Activated T-cell treated with anti-CD3 and anti-CD28 coated beads, Interleukin-2, amount 50 U/mL, for 72 hours (primary cell): Measurements from ENCODE around the gene SLC27A3. TPM values are rescaled to one million over a fixed set of nuclear protein-coding genes. Genes with fewer than 3 reads are reported as not detected.

Experiments used
- ATAC-seq, 2 donors: fragments of 150-1000 bp; cut with Tn5 transposase; replicated peaks in 1 of 2; 2 replicates each; pipeline ENCODE4 v1.10.0; 2021; ENCODE audit warnings: moderate library complexity in 2 of 2, mild to moderate bottlenecking in 1 of 2
- DNase-seq, 2 donors: peaks; one replicate each; pipeline ENCODE4 v3.0.0; 2021 to 2022; ENCODE audit warnings: mixed read lengths in 1 of 2
- H3K27ac Mint-ChIP-seq: one replicate; pipeline ENCODE4 v1.8.0; 2022; ENCODE audit warnings: mild to moderate bottlenecking, moderate library complexity, mixed read lengths
- H3K27me3 Mint-ChIP-seq: one replicate; pipeline ENCODE4 v1.8.0; 2022; ENCODE audit warnings: low read depth, mixed read lengths
- H3K36me3 Mint-ChIP-seq, 2 donors: one replicate each; pipeline ENCODE4 v1.8.0; 2022; ENCODE audit warnings: mixed read lengths in 2 of 2, mild to moderate bottlenecking in 1 of 2; ENCODE audit not compliant: insufficient read depth in 2 of 2
- H3K4me1 Mint-ChIP-seq: one replicate; pipeline ENCODE4 v1.8.0; 2022; ENCODE audit warnings: low read depth, mixed read lengths
- H3K4me3 Mint-ChIP-seq, 2 donors: one replicate each; pipeline ENCODE4 v1.8.0; 2022; ENCODE audit warnings: mild to moderate bottlenecking in 2 of 2, mixed read lengths in 2 of 2, moderate library complexity in 2 of 2
- H3K9me3 Mint-ChIP-seq, 2 donors: one replicate each; pipeline ENCODE4 v1.8.0; 2022; ENCODE audit warnings: mixed read lengths in 2 of 2
- total RNA-seq, 2 donors: library from RNA; stranded (reverse); gene quantifications; one replicate each; pipeline ENCODE4 v1.2.3, GENCODE V29; 2022

Gene SLC27A3
- total RNA-seq, 2 donors from 2014 or later: 5.6 to 8.3 TPM

DNA sequence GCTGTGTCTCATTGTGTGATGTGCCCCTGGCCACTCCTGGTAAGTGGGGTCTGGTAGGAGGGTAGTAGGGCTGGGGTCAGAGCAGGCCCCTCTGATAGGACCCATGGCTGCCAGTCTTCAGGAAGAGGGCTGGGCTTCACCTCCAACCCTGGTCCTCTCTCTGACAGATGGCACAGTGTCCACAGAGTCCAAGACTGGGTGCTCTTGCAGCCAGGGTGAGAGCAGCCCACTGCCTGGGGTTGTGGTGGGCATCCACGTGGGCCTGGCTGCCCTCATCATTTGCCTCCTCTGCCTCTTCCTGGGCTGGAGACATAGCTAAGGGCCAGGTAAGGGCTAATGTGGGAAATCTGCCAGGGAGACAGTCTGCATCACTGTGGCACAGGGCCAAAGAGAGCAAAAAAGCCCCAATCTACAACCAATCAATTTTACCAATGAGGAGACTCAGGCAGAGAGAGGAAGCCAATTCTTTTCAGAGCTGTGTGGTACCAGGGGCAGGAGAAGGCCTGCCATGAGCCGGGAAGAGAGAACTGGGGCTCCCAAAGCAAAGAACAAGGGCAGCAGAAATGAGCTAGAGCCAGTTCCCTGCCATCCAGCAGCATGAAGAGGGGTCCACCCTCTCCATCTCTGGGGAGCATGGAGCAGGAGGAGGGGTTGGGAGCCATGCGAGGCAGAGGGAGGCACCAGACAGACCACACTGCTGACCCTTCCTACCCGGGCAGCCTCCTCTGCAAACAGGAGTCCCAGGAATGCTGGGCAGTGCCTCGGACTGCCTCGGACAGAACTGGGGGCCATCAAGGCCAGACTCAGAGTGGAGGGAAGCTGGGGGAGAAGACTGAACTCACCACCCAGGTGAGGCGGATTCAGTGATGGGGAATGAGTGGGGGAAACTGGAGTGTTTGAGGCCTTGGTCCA is 26.8 kb downstream of the SLC27A3 start:
- peaks cover 50% of the 10 kb centered on the region for H3K4me1 Mint-ChIP-seq
- no peaks in the 10 kb centered on the region for H3K27me3 Mint-ChIP-seq
- DNase-seq (no peak), ATAC-seq (no peak)
- H3K36me3 Mint-ChIP-seq: peaks cover 0 to 6% of the 10 kb centered on the region in 2 donors
- peak overlapping the region; percentile 31 for H3K27ac Mint-ChIP-seq
- no peak overlapping the region for H3K4me3 Mint-ChIP-seq
- no peaks in the 10 kb centered on the region for H3K9me3 Mint-ChIP-seq

DNA sequence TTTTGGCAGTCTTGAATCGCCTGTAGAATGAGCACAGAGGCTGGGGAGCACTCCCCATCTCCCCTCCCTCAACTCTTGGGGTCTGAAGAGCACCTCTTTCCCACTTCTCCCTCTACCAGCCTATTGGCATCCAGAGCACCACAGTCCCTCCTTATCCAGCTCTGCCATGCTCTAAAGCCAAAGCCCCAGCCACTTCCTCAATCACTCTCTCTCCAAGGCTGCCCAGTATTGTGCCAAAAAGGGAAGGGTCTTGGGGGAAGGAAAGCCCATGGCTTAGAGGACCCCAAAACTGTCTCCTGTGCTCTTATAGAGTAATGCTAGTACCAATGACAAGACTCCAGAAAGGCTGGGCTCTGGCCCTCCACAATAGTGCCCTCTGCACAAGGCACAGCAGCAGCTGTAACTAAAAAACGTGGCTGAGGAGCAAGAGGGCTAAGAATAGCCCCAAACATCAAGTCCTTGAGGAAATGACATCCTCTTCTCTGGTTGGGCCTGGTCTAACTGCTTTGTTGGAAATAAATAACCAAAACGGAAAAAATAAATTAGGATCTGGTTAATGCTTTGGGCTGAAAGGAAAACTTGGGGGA is 28.4 kb downstream of the SLC27A3 start:
- no peaks in the 10 kb centered on the region for H3K9me3 Mint-ChIP-seq
- no peak overlapping the region for H3K4me3 Mint-ChIP-seq
- no peak for ATAC-seq
- no peaks in the 10 kb centered on the region for H3K27me3 Mint-ChIP-seq
- peak overlapping the region; percentile 84 for H3K27ac Mint-ChIP-seq
- H3K4me1 Mint-ChIP-seq: peaks cover 44% of the 10 kb centered on the region
- peaks cover 0 to 6% of the 10 kb centered on the region in 2 donors for H3K36me3 Mint-ChIP-seq
- no peak for DNase-seq

DNA sequence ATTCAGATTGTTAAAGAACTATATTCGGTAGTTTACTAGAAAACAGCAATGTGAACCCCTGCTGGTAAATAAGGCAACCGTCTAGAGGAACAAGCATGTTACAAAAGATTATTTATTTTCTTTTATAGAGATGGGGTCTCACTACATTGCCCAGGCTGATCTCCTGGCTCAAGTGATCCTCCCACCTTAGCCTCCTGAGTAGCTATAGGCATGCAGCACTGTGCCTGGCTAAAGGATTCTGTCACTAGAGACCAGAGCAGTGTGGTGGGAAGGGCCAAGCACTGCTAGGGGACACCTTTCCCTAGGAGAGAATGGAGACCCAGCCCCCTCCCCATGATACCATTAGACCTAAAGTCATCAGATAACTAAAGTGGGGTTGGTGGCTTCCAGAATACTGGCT is 28.9 kb downstream of the SLC27A3 start:
- ATAC-seq (no peak), DNase-seq (no peak)
- Mint-ChIP-seq H3K27me3 (no peaks in the 10 kb centered on the region), H3K4me1 (peaks cover 41% of the 10 kb centered on the region), H3K36me3 (peaks cover 0 to 6% of the 10 kb centered on the region in 2 donors), H3K27ac (peak overlapping the region; percentile 84), H3K9me3 (no peaks in the 10 kb centered on the region), H3K4me3 (peak overlapping the region; percentile 17 to 50)

DNA sequence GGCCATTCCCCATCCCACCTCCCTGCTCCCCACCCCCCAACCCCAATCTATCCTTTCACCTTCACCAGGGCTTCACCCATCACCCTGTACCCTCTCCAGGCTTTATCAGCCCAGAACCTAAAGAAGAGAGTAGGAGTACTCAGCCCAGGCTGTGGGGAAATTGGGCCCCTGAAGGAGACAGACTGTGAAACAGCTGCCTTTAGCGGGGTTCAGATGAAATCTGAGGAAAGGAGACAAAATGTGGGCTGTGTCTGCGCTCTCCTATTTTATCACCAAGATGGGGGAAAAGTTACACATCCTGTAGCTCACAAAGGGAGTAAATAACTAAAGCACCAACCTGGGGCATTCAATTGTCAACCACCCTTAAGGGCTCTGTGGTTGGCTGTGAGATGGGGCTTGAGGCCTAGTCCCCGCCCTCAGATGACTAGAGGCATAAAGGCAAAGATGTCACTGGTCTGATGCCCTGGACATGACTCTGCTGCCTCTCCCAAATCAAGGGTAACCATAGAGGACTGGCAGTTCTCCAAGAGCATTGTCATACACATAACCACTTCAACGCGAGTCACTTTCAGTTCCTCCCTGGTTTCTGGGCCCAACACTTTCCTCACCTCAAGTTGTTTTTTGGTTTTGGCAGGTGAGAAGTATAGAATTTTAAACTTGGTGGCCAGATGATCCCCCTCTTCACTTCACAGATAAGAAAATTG is 30.0 kb downstream of the SLC27A3 start:
- ATAC-seq (peak; percentile 97 to 98), DNase-seq (peak; percentile 89 to 90)
- Mint-ChIP-seq H3K27ac (peak overlapping the region; percentile 99), H3K36me3 (peaks cover 0 to 10% of the 10 kb centered on the region in 2 donors), H3K4me1 (peaks cover 41% of the 10 kb centered on the region), H3K27me3 (no peaks in the 10 kb centered on the region), H3K9me3 (no peaks in the 10 kb centered on the region), H3K4me3 (peak overlapping the region; percentile 77 to 93)

DNA sequence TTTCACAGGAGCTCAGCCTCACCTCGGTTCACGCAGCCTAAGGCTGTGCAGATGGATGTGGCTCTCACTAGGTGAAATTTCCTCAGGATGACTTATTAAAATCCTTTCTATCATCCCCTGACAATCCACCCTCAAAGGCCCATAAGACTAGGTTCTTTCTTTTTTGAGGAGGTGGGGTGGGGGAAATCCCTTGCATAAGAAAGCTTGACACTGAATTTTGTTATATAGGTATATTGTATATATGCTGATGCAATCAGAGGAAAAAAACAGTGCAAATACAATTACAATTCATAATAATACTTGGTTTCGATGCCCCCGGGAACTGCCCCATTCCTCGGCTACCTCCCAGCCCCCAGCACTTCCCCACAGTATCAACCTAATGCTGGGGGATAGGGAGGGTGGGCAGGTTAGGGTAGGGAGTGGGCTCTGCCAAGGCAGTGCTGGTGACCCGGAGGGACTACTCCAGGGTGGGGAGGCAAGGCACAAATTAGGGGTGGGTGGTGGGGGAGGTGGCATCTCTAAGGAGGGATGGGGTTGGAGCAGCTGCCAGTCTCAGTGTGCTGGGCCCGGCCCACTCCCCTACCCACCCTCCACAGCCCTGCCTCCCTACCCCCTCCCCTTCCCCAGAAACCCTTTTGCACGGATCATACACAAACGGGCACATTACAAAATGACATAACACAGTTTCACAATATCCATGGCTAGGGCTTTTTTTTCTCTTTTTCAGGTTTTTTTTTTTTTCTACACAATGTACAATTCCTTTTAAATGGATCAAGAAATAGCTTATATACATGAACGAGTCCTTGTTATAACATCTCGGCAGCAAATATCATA is 30.9 kb downstream of the SLC27A3 start:
- Mint-ChIP-seq H3K27me3 (no peaks in the 10 kb centered on the region), H3K4me1 (peaks cover 41% of the 10 kb centered on the region), H3K27ac (peak overlapping the region; percentile 99), H3K9me3 (no peaks in the 10 kb centered on the region), H3K4me3 (peak overlapping the region; percentile 77 to 93), H3K36me3 (peaks cover 0 to 11% of the 10 kb centered on the region in 2 donors)
- ATAC-seq: peak; percentile 25 to 28
- DNase-seq: no peak

DNA sequence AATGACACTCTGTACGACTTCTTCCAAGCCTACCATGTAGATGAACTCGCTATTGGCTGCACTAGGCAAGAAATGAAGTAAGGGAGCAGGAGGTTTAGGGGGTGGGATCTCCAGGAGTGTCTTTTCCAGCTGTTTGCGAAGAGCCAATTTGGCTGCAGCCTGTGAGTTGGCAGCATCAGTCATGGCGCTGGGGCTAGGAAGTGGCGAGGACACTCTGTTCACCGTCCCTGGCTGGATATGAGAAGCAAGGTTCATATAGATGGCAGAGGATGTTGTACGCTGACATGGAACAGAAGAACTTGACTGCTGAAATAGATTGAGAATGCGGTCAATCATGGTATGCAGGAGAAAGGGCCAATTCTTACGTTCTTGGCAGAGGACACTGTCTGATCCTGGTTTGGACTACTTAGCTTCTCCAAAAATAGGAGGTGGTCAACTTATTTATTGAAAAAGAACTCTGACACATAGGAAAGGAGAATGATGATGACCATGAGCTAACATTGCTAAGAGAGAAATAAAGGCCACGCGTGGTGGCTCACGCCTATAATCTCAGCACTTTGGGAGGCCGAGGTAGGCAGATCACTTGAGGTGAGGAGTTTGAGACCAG is 41.2 kb downstream of the SLC27A3 start:
- Mint-ChIP-seq H3K4me3 (no peak overlapping the region), H3K4me1 (no peaks in the 10 kb centered on the region), H3K27me3 (no peaks in the 10 kb centered on the region), H3K27ac (no peak overlapping the region), H3K36me3 (peaks cover 14 to 27% of the 10 kb centered on the region in 2 donors), H3K9me3 (no peaks in the 10 kb centered on the region)
- DNase-seq (no peak), ATAC-seq (no peak)

DNA sequence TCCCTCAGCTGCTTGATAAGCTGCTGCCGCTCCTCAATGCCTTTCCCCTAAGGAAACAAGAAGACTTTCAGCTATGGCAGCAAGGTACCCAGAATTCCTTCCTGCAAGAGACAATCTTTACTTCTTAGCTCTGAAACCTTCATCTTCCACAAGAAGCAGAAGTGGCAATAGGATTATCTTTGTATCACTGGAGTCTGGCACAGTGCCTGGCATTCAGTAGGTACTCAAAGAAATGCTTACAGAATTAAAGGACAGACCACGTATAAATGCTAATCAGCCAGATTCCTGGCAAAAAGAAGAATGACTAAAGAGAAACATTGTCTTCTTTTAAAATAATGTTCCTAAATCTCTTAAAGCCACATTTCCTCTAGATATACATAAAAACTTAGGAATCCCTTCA is 43.7 kb downstream of the SLC27A3 start:
- Mint-ChIP-seq H3K9me3 (no peaks in the 10 kb centered on the region), H3K4me3 (no peak overlapping the region), H3K27ac (peak overlapping the region; percentile 42), H3K36me3 (peaks cover 12 to 22% of the 10 kb centered on the region in 2 donors), H3K27me3 (no peaks in the 10 kb centered on the region), H3K4me1 (no peaks in the 10 kb centered on the region)
- DNase-seq (no peak), ATAC-seq (no peak)

DNA sequence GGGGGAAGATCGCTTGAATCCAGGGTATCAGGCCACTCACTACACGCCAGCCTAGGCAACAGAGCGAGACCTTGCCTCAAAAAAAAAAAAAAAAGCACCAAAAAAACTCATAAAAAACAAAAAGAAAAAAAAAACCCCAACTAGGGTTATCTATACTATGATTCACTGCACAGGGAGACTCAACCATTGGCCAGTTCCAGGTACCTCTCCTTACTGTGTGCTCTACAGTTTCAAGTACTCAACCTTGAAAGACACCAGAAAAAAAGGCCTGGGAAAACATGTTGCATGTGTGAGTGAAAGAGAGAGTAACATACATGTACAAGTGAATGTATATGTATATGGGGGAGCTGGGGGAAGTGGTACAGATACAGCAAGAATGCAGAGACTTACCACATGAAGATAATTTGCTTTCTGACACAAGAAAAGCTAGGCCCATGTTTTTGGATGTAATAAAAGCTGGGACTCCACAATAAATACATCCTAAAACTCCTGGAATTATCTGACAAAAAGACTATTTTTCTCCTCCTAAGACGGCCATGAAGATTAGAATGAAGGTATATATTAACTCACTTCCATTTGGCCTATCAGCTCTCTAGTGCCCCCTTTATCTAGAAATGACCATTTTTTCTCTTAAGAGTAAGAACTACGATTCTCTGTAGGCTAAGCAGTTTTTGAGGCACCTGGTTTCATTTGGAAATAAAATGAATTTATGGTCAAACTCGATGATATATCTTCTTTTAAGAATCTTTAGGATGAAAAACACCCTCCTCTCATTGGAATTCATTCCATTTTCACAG is 52.2 kb downstream of the SLC27A3 start:
- Mint-ChIP-seq H3K27me3 (no peaks in the 10 kb centered on the region), H3K4me1 (no peaks in the 10 kb centered on the region), H3K9me3 (no peaks in the 10 kb centered on the region), H3K36me3 (peaks cover 4% of the 10 kb centered on the region in 2 donors), H3K4me3 (no peak overlapping the region), H3K27ac (no peak overlapping the region)
- ATAC-seq: peak; percentile 60 to 68
- DNase-seq: no peak

Other genes with a start within 250 kb of the SLC27A3 start
- 100 to 1,000 TPM; 219 to 358 TPM for gene S100A6, start 239.4 kb upstream of the SLC27A3 start, total RNA-seq
- gene S100A5, start 234.5 kb upstream of the SLC27A3 start, total RNA-seq: 1 to 10 TPM; 2.8 to 4.4 TPM
- 100 to 1,000 TPM in 1 of 2 donors, 10 to 100 TPM in 1; 96.1 to 198 TPM for gene S100A4, start 229.6 kb upstream of the SLC27A3 start, total RNA-seq
- not detected for gene S100A3, start 226.1 kb upstream of the SLC27A3 start, total RNA-seq
- gene S100A2, start 209.6 kb upstream of the SLC27A3 start, total RNA-seq: 1 to 10 TPM; 1.7 to 5.0 TPM
- gene S100A16, start 162.3 kb upstream of the SLC27A3 start, total RNA-seq: not detected
- gene S100A14, start 159.1 kb upstream of the SLC27A3 start, total RNA-seq: 1 to 10 TPM in 1 of 2 donors, under 1 TPM in 1; 0.26 to 1.4 TPM
- gene S100A13, start 147.9 kb upstream of the SLC27A3 start, total RNA-seq: 10 to 100 TPM; 13.5 to 16.4 TPM
- not detected for gene S100A1, start 147.0 kb upstream of the SLC27A3 start, total RNA-seq
- gene CHTOP, start 141.3 kb upstream of the SLC27A3 start, total RNA-seq: 100 to 1,000 TPM in 1 of 2 donors, 10 to 100 TPM in 1; 95.8 to 107 TPM
- 10 to 100 TPM; 31.1 to 31.8 TPM for gene SNAPIN, start 116.7 kb upstream of the SLC27A3 start, total RNA-seq
- gene ILF2, start 104.4 kb upstream of the SLC27A3 start, total RNA-seq: 100 to 1,000 TPM; 245 to 312 TPM
- under 1 TPM; 0.07 to 0.29 TPM for gene NPR1, start 96.7 kb upstream of the SLC27A3 start, total RNA-seq
- gene INTS3, start 47.4 kb upstream of the SLC27A3 start, total RNA-seq: 10 to 100 TPM; 62.6 to 70.8 TPM
- gene GATAD2B, start 147.6 kb downstream of the SLC27A3 start, total RNA-seq: 100 to 1,000 TPM in 1 of 2 donors, 10 to 100 TPM in 1; 87.4 to 106 TPM
- 100 to 1,000 TPM; 105 to 108 TPM for gene DENND4B, start 171.3 kb downstream of the SLC27A3 start, total RNA-seq
- 100 to 1,000 TPM; 107 to 121 TPM for gene CRTC2, start 183.2 kb downstream of the SLC27A3 start, total RNA-seq
- gene SLC39A1, start 188.1 kb downstream of the SLC27A3 start, total RNA-seq: 10 to 100 TPM; 86.5 to 90.7 TPM
- gene CREB3L4, start 192.5 kb downstream of the SLC27A3 start, total RNA-seq: 10 to 100 TPM; 13.7 to 13.9 TPM
- gene JTB, start 202.3 kb downstream of the SLC27A3 start, total RNA-seq: 100 to 1,000 TPM; 130 to 133 TPM
- 10 to 100 TPM; 33.9 to 62.7 TPM for gene RAB13, start 210.9 kb downstream of the SLC27A3 start, total RNA-seq
- 1,000 to 10,000 TPM; 1,821 to 1,822 TPM for gene RPS27, start 215.4 kb downstream of the SLC27A3 start, total RNA-seq